Colonic mucosa (tissue), 4 donors: ENCODE data around the gene PRXL2B. TPM values are rescaled to one million over a fixed set of nuclear protein-coding genes. Genes with fewer than 3 reads are reported as not detected.

Source experiments
- DNase-seq: peaks from one replicate; pipeline ENCODE4 v3.0.0-alpha.2; 2020
- H3K27ac ChIP-seq: fragments of 200-600 bp; one replicate; pipeline ENCODE4 v1.8.0; 2021
- H3K27me3 ChIP-seq: fragments of 200-600 bp; one replicate; pipeline ENCODE4 v1.8.0; 2021
- H3K36me3 ChIP-seq: fragments of 200-600 bp; one replicate; pipeline ENCODE4 v1.8.0; 2021
- H3K4me1 ChIP-seq: fragments of 200-600 bp; one replicate; pipeline ENCODE4 v1.8.0; 2021; ENCODE audit warnings: mild to moderate bottlenecking
- H3K4me3 ChIP-seq: fragments of 200-600 bp; one replicate; pipeline ENCODE4 v1.8.0; 2021
- H3K9ac ChIP-seq, 2 donors: one replicate each; pipeline ENCODE4 v1.7.0; 2013; ENCODE audit warnings: control low read depth in 2 of 2, low read depth in 2 of 2, low read length in 2 of 2
- H3K9me3 ChIP-seq: fragments of 200-600 bp; one replicate; pipeline ENCODE4 v1.8.0; 2021
- intact Hi-C: fragments of 100-400 bp; cut with DNase I; formaldehyde crosslinking; loops from one replicate; pipeline ENCODE4 v1.14.1; 2022
- total RNA-seq, 2 donors: library from RNA; stranded (reverse); fragmentation: NEBNext Ultra II Directional in 1 of 2; extraction: Animal tissue kit (Norgen Biotek cat#: 25700) in 1 of 2; gene quantifications; one replicate each; pipeline ENCODE4 v1.2.1, GENCODE V29; 2021
- TF ChIP-seq, protein P1 (sequence below): fragments of 200-600 bp; IDR thresholded peaks from one replicate; pipeline ENCODE4 v1.8.0; 2022; ENCODE audit warnings: antibody characterized with exemption, mild to moderate bottlenecking
- donor health status: healthy.
- donor health status: DM: no; HTN: no; CAD: no.
- donor health status: DM: no; HTN: no; CAD: no.

The PRXL2B gene
- total RNA-seq, 2 donors from 2014 or later: 105 to 120 TPM

DNA sequence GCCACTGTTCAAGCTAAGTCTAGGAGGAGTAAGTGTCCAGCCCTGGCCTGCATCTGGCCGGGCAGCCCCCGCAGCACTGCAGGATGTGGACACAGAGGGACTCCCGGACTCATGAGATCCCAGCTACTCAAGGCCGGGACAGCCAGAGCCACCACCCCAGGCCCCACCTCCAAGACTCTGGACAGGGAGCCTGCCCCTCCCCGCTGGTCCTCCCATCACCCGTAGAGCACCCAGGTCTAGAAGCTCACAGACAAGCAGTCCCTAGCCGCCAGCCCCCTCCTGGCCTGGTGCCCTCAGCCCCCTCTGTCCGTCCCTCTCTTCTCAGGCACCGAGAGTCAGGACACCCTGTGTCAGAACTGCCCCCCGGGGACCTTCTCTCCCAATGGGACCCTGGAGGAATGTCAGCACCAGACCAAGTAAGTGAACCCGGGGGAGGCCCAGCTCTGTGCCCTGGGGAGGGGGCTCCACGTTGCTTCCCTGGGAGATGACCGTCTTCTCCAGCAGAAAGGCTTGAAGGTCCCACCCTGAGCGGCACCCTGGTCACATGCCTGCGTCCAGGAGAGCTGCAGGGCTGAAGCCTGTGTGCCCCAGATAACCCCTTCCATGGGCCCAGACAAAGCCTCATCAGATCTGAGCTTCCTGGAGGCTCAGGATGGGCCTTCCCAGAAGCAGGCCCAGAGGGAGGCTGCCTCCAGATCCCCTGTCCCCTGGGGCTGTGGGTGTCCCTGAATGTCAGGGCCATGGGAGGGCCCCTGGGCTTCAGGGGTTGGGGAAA is 26.1 kb upstream of the PRXL2B start:
- H3K27ac ChIP-seq: no peak overlapping the region
- no peak overlapping the region for H3K9ac ChIP-seq
- H3K36me3 ChIP-seq: peaks cover 16% of the 10 kb centered on the region
- H3K27me3 ChIP-seq: no peaks in the 10 kb centered on the region
- H3K4me3 ChIP-seq: no peak overlapping the region
- no peaks in the 10 kb centered on the region for H3K9me3 ChIP-seq
- no peak for DNase-seq
- H3K4me1 ChIP-seq: peaks cover 3% of the 10 kb centered on the region
- TF ChIP-seq, protein P1, sequence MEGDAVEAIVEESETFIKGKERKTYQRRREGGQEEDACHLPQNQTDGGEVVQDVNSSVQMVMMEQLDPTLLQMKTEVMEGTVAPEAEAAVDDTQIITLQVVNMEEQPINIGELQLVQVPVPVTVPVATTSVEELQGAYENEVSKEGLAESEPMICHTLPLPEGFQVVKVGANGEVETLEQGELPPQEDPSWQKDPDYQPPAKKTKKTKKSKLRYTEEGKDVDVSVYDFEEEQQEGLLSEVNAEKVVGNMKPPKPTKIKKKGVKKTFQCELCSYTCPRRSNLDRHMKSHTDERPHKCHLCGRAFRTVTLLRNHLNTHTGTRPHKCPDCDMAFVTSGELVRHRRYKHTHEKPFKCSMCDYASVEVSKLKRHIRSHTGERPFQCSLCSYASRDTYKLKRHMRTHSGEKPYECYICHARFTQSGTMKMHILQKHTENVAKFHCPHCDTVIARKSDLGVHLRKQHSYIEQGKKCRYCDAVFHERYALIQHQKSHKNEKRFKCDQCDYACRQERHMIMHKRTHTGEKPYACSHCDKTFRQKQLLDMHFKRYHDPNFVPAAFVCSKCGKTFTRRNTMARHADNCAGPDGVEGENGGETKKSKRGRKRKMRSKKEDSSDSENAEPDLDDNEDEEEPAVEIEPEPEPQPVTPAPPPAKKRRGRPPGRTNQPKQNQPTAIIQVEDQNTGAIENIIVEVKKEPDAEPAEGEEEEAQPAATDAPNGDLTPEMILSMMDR: no peak
- intact Hi-C loops: no loop called here

DNA sequence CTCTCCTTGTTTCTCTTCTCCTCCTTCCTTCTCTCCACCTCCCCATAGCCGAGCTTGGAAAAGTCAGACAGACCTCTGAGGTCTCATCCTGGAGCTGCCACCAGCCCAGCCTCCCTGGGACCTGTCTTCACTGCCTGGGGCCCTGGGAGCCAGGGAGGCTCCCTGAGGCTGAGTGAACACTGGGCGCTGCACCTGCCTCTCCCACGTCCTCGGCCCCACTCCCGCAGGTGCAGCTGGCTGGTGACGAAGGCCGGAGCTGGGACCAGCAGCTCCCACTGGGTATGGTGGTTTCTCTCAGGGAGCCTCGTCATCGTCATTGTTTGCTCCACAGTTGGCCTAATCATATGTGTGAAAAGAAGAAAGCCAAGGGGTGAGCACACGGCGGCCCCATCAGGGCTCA is 25.1 kb upstream of the PRXL2B start:
- no peak overlapping the region for H3K9ac ChIP-seq
- H3K36me3 ChIP-seq: peaks cover 16% of the 10 kb centered on the region
- H3K4me3 ChIP-seq: no peak overlapping the region
- no peak for DNase-seq
- H3K27me3 ChIP-seq: no peaks in the 10 kb centered on the region
- peaks cover 3% of the 10 kb centered on the region for H3K4me1 ChIP-seq
- intact Hi-C loops: no loop called here
- no peak overlapping the region for H3K27ac ChIP-seq
- H3K9me3 ChIP-seq: no peaks in the 10 kb centered on the region
- TF ChIP-seq, protein P1: no peak

DNA sequence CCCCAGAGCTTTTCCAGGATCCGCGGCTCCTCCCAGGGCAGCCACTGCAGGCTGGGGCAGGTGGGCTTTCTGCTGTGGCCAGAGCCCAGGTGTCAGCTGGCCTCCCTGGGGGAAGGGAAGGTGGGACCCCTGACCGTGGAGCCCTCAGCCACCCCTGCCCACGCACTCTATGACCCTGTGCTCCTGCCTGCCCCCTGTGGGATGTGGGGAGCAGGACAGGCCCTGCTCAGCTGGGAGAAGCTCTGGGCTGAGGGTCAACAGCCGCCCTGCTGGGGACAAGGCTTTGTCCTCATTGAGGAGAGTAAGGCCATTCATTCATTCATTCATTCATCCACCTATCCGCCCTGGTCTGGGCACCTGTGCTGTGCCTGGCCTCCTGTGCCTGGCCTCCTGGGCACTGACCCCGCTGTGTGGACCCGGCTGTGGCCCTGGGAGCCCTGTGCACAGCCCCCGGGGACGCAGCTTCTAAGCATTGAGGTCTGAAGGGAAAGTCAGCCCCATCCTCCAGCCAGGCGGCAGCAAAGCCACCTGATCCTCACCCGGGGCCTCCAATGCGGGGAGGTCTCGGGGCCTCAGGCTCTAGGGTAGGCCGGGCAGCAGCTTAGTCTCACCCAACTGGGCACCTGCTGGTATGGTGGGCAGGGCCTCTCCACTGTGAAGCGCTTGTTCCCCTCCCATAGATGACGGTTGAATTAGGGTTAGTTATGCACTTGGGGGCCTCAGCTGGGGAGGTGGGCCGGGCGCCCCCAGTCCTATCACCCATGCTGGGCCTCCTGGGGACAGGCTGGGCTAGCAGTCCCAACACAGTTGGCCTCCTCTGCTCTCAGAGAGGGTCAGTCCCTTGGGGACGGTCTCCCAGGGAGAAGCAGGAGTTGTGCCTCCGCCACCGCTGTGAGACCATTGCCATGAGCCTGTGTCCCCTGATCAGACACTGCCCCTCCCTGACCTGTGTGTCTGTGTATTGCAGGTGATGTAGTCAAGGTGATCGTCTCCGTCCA is 24.4 kb upstream of the PRXL2B start:
- intact Hi-C loops: no loop called here
- TF ChIP-seq, protein P1: peak; percentile 46
- Histone ChIP-seq H3K9me3 (no peaks in the 10 kb centered on the region), H3K27ac (no peak overlapping the region), H3K4me3 (no peak overlapping the region), H3K4me1 (peaks cover 3% of the 10 kb centered on the region), H3K9ac (no peak overlapping the region), H3K36me3 (peaks cover 16% of the 10 kb centered on the region), H3K27me3 (no peaks in the 10 kb centered on the region)
- DNase-seq: no peak

DNA sequence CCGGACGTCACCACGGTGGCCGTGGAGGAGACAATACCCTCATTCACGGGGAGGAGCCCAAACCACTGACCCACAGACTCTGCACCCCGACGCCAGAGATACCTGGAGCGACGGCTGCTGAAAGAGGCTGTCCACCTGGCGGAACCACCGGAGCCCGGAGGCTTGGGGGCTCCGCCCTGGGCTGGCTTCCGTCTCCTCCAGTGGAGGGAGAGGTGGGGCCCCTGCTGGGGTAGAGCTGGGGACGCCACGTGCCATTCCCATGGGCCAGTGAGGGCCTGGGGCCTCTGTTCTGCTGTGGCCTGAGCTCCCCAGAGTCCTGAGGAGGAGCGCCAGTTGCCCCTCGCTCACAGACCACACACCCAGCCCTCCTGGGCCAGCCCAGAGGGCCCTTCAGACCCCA is 23.4 kb upstream of the PRXL2B start:
- H3K27me3 ChIP-seq: no peaks in the 10 kb centered on the region
- no peaks in the 10 kb centered on the region for H3K9me3 ChIP-seq
- TF ChIP-seq, protein P1: no peak
- peaks cover 3% of the 10 kb centered on the region for H3K4me1 ChIP-seq
- no peak overlapping the region for H3K27ac ChIP-seq
- no peak for DNase-seq
- intact Hi-C loops: no loop called here
- H3K9ac ChIP-seq: no peak overlapping the region
- peaks cover 15% of the 10 kb centered on the region for H3K36me3 ChIP-seq
- H3K4me3 ChIP-seq: no peak overlapping the region

DNA sequence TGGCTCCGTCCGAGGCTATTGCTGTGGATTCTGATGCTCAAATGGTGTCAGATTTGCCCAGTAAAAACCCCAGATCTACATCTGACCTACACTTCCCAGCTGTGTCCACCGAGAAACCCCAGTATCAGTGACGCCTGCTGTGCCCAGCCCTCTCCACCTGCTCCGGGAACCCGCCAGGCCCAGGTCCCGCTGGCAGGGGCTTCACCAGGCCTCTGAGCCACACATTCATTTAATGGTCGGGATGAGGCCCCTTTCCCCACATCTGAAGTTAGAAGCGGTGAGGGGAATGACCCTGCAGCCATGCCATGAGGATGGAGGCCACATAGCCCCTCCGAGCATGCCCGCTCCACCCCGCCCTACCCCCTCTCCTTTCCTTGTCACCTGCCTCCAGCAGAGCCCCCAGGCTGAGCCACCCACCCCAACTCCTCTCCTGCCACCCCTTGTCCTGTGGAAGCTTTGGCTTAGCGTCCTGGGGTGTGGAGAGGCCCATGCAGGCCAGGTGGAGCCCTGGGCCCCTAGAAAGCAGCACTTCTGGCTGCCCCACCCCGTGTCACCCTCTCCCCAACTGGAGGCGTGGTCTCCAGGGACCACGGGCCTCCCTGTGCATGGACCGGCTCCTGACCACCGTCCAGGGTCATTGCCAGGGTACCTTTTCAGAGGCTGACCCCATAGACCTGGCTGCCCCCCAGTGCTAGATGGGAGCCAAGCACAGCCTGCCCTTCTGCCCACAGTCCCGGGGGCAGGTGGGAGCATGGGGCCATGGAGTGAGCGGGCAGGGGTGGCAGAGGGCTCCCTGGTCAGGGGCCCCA is 22.4 kb upstream of the PRXL2B start:
- intact Hi-C loops: no loop called here
- Histone ChIP-seq H3K4me3 (no peak overlapping the region), H3K9ac (peak overlapping the region in 1 of 2 donors; percentile 71), H3K27me3 (no peaks in the 10 kb centered on the region), H3K36me3 (peaks cover 5% of the 10 kb centered on the region), H3K27ac (no peak overlapping the region), H3K9me3 (no peaks in the 10 kb centered on the region), H3K4me1 (peaks cover 3% of the 10 kb centered on the region)
- TF ChIP-seq, protein P1: no peak
- DNase-seq: no peak
